Left ventricle myocardium inferior (tissue), 1 donor: ENCODE data around the gene TRIO. TPM values are rescaled to one million over a fixed set of nuclear protein-coding genes. Genes with fewer than 3 reads are reported as not detected.

ENCODE experiments used
- DNase-seq: peaks from one replicate; pipeline ENCODE4 v3.0.0-alpha.2; 2020
- H3K27ac ChIP-seq: fragments of 200-600 bp; replicated peaks from 2 replicates; pipeline ENCODE4 v1.8.0; 2021
- H3K27me3 ChIP-seq: fragments of 200-600 bp; 2 replicates; pipeline ENCODE4 v1.8.0; 2021; ENCODE audit warnings: low read depth
- H3K36me3 ChIP-seq: fragments of 200-600 bp; 2 replicates; pipeline ENCODE4 v1.8.0; 2021
- H3K4me1 ChIP-seq: fragments of 200-600 bp; 2 replicates; pipeline ENCODE4 v1.8.0; 2021
- H3K4me3 ChIP-seq: fragments of 200-600 bp; 2 replicates; pipeline ENCODE4 v1.8.0; 2021; ENCODE audit warnings: mild to moderate bottlenecking, moderate library complexity
- H3K9me3 ChIP-seq: fragments of 200-600 bp; replicated peaks from 2 replicates; pipeline ENCODE4 v1.8.0; 2021
- CTCF ChIP-seq: fragments of 200-600 bp; IDR thresholded peaks from 2 replicates; pipeline ENCODE4 v1.8.0; 2021; ENCODE audit warnings: antibody characterized with exemption, mild to moderate bottlenecking, borderline replicate concordance
- intact Hi-C: fragments of 100-400 bp; cut with micrococcal nuclease; formaldehyde crosslinking; loops from one replicate; pipeline ENCODE4 v1.11.0; 2022
- total RNA-seq: library from RNA; stranded (reverse); fragmentation: NEBNext Ultra II Directional; extraction: Animal tissue kit (Norgen Biotek cat#: 25700); gene quantifications from one replicate; pipeline ENCODE4 v1.2.1, GENCODE V29; 2021
- donor health status: DM: no; HTN: yes; CAD: no; lungs with severe emphysema.

Gene TRIO
- total RNA-seq, 1 donor from 2014 or later = 52.8 TPM

DNA sequence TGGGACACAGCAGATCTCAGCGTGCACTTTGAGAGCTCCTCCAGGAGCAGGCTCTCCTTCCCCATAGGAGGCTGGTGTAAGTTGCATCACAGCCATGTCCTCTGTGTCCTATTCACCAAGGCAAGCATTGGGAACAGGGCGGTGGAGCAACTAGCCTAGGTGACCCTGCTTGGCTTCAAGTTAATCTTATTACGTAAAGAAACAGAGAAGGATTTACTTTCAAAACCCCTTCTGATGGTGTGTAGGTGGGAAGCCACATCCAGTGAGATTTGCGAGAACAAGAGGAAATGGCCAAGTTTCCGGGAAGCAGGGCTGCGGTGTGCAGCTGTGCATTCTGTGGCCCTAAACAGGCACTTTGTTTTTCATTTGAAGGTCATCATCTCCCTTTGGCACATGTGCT is 80.2 kb downstream of the TRIO start:
- H3K4me1 ChIP-seq = peaks cover 92% of the 10 kb centered on the region
- no peak overlapping the region for H3K4me3 ChIP-seq
- intact Hi-C loops = no loop called here
- no peak for TF ChIP-seq CTCF
- no peaks in the 10 kb centered on the region for H3K36me3 ChIP-seq
- peak overlapping the region; percentile 61 for H3K27ac ChIP-seq
- H3K9me3 ChIP-seq = no peaks in the 10 kb centered on the region
- no peaks in the 10 kb centered on the region for H3K27me3 ChIP-seq
- no peak for DNase-seq

GRCh38 chr5:14225173-14225834 is 82.2 kb downstream of the TRIO start:
- DNase-seq = no peak
- Histone ChIP-seq H3K4me1 (peaks cover 89% of the 10 kb centered on the region), H3K27ac (no peak overlapping the region), H3K4me3 (no peak overlapping the region), H3K9me3 (no peaks in the 10 kb centered on the region), H3K27me3 (no peaks in the 10 kb centered on the region), H3K36me3 (no peaks in the 10 kb centered on the region)
- no peak for TF ChIP-seq CTCF
- intact Hi-C loops = no loop called here

DNA sequence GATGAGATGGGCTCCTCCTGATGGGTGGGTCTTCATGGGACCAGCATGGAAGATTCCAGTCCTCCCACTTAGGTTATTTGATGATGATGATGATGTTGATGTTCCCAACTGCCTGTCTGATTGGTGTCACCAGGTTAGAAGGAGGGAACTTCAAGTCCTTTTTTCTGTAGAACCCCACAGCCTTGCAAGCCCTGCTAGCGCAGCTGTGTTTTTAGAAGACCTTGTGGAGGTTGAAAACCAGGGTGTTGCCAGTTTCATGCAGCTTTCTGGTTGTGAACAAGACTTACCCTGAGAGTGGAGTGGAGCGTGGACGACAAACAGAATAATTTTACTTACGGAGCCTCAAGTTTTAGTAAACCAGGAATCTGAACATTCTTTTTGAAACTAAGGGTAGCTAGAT is 83.0 kb downstream of the TRIO start:
- H3K27me3 ChIP-seq = no peaks in the 10 kb centered on the region
- H3K9me3 ChIP-seq = no peaks in the 10 kb centered on the region
- DNase-seq = no peak
- intact Hi-C loops = no loop called here
- H3K4me3 ChIP-seq = no peak overlapping the region
- no peak for TF ChIP-seq CTCF
- no peak overlapping the region for H3K27ac ChIP-seq
- no peaks in the 10 kb centered on the region for H3K36me3 ChIP-seq
- peaks cover 80% of the 10 kb centered on the region for H3K4me1 ChIP-seq

GRCh38 chr5:14226554-14226953 is 83.4 kb downstream of the TRIO start:
- no peak for TF ChIP-seq CTCF

GRCh38 chr5:14226992-14227391 is 83.8 kb downstream of the TRIO start:
- TF ChIP-seq CTCF = no peak
- DNase-seq = no peak
- intact Hi-C loops = no loop called here
- no peaks in the 10 kb centered on the region for H3K9me3 ChIP-seq
- H3K27ac ChIP-seq = peak overlapping the region; percentile 47
- no peaks in the 10 kb centered on the region for H3K27me3 ChIP-seq
- H3K4me3 ChIP-seq = no peak overlapping the region
- no peaks in the 10 kb centered on the region for H3K36me3 ChIP-seq
- H3K4me1 ChIP-seq = peaks cover 76% of the 10 kb centered on the region

More at GRCh38 chr5:14226554-14226953, 83.4 kb downstream of the TRIO start:
- H3K27ac ChIP-seq = peak overlapping the region; percentile 47
- H3K27me3 ChIP-seq = no peaks in the 10 kb centered on the region
- H3K4me1 ChIP-seq = peaks cover 76% of the 10 kb centered on the region
- no peaks in the 10 kb centered on the region for H3K36me3 ChIP-seq
- DNase-seq = no peak
- intact Hi-C loops = no loop called here
- H3K4me3 ChIP-seq = no peak overlapping the region
- H3K9me3 ChIP-seq = no peaks in the 10 kb centered on the region
